Cerebellar cortex (tissue), 1 donor: ENCODE data around the gene CASP7.
"Not testable (repeated sequence)": the region's sequence is repeated elsewhere in the genome, so short reads cannot be mapped to it uniquely, and the experiment has no call there.

Experiments
- DNase-seq: peaks from one replicate; pipeline ENCODE4 v3.0.0-alpha.2; 2015; ENCODE audit warnings: low spot score

Gene CASP7

DNA sequence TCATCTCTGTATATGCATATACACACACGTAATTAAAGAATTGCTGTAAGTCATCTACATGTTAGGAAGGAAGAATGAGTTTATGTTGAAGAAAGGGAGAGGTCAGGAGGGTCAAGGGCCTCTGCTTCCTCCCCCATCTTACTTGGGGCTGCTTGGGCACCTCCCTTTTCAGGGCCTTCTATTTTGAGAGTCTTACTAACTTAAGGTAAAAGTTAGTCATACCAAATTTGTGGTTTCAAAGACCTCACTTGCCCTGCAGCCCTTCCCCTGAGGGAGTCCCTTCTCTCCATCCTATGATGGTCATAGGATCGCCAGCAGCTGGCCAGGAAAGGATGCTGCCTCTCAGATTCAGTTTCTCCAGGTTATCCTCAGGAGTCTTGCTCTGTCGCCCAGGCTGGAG lies 74.4 kb downstream of the CASP7 start:
- no peak for DNase-seq

- no peak for DNase-seq
Measured at GRCh38 chr10:113754768-113755167, 75.1 kb downstream of the CASP7 start.

- no peak for DNase-seq
Measured at GRCh38 chr10:113756940-113757543, 77.3 kb downstream of the CASP7 start.

- no peak for DNase-seq
Measured at GRCh38 chr10:113762083-113762482, 82.4 kb downstream of the CASP7 start.

GRCh38 chr10:113764582-113764981 lies 84.9 kb downstream of the CASP7 start:
- DNase-seq = no peak

DNA sequence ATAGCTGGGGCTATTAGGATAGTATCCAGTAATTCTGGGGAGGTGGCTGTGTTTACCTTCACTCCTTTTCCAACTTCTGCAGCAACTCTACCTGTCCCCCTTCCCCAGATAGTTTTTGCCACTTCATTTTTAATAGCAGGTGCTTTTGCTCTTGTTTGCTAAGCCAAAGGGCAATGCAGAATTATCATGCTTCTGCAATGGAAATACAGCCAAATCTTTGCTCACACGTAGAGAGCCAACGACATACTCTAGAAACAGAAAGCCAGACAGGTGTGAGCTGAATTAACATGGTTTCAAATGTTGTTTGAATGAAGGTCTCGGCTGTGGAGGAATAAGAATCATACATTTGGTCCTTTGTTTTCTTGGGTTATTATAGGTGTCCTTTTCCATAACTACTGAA lies 86.2 kb downstream of the CASP7 start:
- no peak for DNase-seq

DNA sequence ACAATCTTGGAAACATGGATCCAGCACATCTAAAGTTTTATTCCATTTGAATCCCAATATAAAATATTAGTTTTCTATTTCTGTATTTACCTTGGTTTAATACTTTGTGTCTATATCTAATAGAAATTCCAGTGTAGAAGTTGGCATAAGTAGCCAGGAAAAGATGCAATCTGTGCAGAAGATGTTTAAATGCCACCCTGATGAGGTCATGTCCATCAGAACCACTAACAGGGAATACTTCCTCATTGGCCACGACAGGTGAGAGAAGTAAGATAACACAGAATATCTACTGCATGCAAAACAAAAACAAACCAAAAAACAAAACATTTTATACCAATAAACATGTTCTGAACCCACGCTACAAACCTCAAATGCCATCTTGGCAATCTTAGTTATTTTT lies 87.5 kb downstream of the CASP7 start:
- no peak for DNase-seq

GRCh38 chr10:113770346-113770745 lies 90.6 kb downstream of the CASP7 start:
- DNase-seq = no peak

DNA sequence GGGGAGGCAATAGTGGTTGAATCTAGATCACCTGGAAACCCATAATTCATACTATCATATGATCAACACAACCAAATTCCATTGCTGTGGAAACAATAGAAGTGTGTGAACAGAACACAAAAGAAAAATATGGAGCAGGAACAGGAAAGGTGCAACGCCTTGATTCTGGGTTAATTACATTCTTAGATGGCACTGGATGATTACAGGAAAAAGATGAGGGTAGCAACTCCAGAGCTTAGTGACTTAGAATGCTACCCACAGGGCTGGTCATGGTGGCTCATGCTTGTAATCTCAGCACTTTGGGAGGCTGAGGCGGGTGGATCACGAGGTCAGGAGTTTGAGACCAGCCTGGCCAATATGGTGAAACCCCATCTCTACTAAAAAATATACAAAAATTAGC lies 91.4 kb downstream of the CASP7 start:
- not testable (repeated sequence) for DNase-seq

DNA sequence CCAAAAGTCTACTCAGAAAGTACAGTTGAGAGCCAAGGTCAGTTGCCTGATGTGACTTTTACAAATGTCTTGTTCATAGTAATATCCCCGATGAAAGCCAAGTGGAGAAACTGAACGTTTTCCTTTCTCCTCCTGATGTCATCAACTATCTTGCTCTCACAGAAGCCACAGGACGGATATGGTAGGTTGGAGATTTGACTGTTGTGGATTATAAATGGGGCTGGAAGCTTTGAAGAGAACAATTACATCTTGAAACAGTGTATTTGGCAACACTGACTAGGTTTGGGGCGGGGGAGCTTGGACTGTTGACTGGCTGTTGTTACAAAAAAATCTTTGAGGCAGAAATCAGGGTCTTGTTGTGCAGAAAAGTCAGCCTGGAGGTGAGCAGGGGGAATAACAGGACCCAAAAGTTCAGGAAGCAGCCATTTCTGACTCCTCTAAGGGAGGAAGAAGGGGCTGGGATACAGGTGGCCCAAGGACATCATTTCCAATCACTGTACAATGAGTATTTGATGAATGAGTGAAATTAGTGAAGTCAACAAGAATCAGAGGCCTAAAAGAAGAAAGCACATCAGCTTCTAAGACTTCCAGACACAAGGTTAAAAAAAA lies 96.1 kb downstream of the CASP7 start:
- DNase-seq = no peak

DNA sequence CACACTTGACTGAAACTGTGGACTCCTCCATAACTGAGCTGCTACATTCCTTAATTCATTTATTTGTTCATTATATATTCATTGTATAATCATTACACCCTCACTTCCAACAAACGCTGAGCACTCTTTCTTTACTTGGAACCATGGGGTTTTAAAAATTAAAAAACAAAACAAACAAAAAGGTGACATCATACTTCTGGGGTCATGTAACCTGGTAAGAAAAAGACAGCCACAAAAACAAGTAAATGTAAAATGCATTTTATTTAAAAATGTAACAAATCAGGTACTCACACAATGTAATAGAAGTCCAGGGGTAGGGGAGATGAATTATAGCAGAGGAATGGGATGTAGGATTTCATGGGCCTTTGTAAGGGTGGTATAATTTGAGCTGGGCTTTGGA lies 96.8 kb downstream of the CASP7 start:
- no peak for DNase-seq
